HG02759 (cell line): ENCODE data around the gene XYLB.

Source experiments
- ATAC-seq: cut with Tn5 transposase; IDR thresholded peaks from one replicate; pipeline ENCODE4 v1.9.1; 2021; ENCODE audit warnings: mild to moderate bottlenecking, moderate library complexity; ENCODE audit not compliant: unreplicated experiment

XYLB gene

GRCh38 chr3:38361496-38361895 lies 14.9 kb downstream of the XYLB start:
- no peak for ATAC-seq

GRCh38 chr3:38362825-38363224 lies 16.2 kb downstream of the XYLB start:
- no peak for ATAC-seq

- no peak for ATAC-seq
These were observed 18.3 kb downstream of the XYLB start for GRCh38 chr3:38364721-38365400.

- no peak for ATAC-seq
These were observed 19.0 kb downstream of the XYLB start for GRCh38 chr3:38365469-38366062.

GRCh38 chr3:38366082-38366481 lies 19.5 kb downstream of the XYLB start:
- ATAC-seq = no peak

GRCh38 chr3:38367779-38368178 lies 21.2 kb downstream of the XYLB start:
- no peak for ATAC-seq

GRCh38 chr3:38368238-38368637 lies 21.7 kb downstream of the XYLB start:
- ATAC-seq = no peak

GRCh38 chr3:38369186-38369585 lies 22.6 kb downstream of the XYLB start:
- no peak for ATAC-seq

- ATAC-seq = no peak
These were observed 23.6 kb downstream of the XYLB start for GRCh38 chr3:38370149-38370548.

- ATAC-seq = no peak
These were observed 24.3 kb downstream of the XYLB start for GRCh38 chr3:38370861-38371260.

- ATAC-seq = no peak
These were observed 25.1 kb downstream of the XYLB start for GRCh38 chr3:38371541-38372213.

- no peak for ATAC-seq
These were observed 25.6 kb downstream of the XYLB start for GRCh38 chr3:38372214-38372601.

- ATAC-seq = no peak
These were observed 27.6 kb downstream of the XYLB start for GRCh38 chr3:38374221-38374620.

GRCh38 chr3:38375072-38375471 lies 28.5 kb downstream of the XYLB start:
- no peak for ATAC-seq

GRCh38 chr3:38375488-38376097 lies 29.0 kb downstream of the XYLB start:
- ATAC-seq = no peak

- no peak for ATAC-seq
These were observed 29.7 kb downstream of the XYLB start for GRCh38 chr3:38376098-38376816.

GRCh38 chr3:38379201-38379770 lies 32.7 kb downstream of the XYLB start:
- no peak for ATAC-seq

GRCh38 chr3:38382506-38383080 lies 36.0 kb downstream of the XYLB start:
- ATAC-seq = no peak

- no peak for ATAC-seq
These were observed 36.7 kb downstream of the XYLB start for GRCh38 chr3:38383156-38383875.
